Epithelial cell of proximal tubule (primary cell): ENCODE results near the gene TBKBP1. TPM values are rescaled to one million over a fixed set of nuclear protein-coding genes. Genes with fewer than 3 reads are reported as not detected.

ENCODE experiments used
- DNase-seq: peaks from one replicate; pipeline ENCODE4 v3.0.0-alpha.2; 2011; ENCODE audit warnings: low read depth
- H3K4me3 ChIP-seq: 2 replicates; pipeline ENCODE4 v1.5.1; 2011; ENCODE audit warnings: low read depth, mild to moderate bottlenecking, low read length
- CTCF ChIP-seq: conservative IDR thresholded peaks from 2 replicates; pipeline ENCODE4 v1.5.1; 2012; ENCODE audit warnings: low read depth, mild to moderate bottlenecking, low read length
- total RNA-seq: library from RNA; depleted of rRNA; stranded (reverse); fragments of >200 nt; gene quantifications from 2 replicates; pipeline ENCODE4 v1.2.3, GENCODE V29; 2015

The TBKBP1 gene
- total RNA-seq, 1 donor from 2014 or later = 4.2 TPM

- no peak for DNase-seq
- no peak overlapping the region for H3K4me3 ChIP-seq
- no peak for TF ChIP-seq CTCF
Observed at GRCh38 chr17:47687328-47687690, 6.7 kb upstream of the TBKBP1 start.

DNA sequence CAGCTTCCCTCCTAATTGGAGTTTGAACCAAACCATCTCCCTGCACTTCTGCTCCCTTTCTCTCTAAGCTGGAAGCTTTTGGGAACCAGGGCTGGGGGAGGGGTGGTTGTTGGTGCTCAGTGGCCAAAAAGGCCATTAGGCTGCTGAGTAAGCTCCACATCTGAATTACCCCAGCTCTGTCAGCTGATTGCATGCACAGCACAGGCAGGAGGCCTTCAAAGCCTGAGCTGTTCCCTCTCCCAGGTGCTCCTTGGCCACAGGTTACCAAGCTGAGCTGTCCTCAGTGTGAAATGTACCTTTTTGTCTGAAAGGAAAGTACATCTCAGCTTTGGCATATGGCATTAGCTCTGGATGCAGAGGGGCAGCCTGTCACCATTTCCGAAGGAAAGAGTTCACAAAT is 6.2 kb upstream of the TBKBP1 start:
- H3K4me3 ChIP-seq = no peak overlapping the region
- no peak for TF ChIP-seq CTCF
- no peak for DNase-seq

GRCh38 chr17:47690121-47690520 is 3.8 kb upstream of the TBKBP1 start:
- H3K4me3 ChIP-seq = no peak overlapping the region
- no peak for TF ChIP-seq CTCF
- DNase-seq = no peak

DNA sequence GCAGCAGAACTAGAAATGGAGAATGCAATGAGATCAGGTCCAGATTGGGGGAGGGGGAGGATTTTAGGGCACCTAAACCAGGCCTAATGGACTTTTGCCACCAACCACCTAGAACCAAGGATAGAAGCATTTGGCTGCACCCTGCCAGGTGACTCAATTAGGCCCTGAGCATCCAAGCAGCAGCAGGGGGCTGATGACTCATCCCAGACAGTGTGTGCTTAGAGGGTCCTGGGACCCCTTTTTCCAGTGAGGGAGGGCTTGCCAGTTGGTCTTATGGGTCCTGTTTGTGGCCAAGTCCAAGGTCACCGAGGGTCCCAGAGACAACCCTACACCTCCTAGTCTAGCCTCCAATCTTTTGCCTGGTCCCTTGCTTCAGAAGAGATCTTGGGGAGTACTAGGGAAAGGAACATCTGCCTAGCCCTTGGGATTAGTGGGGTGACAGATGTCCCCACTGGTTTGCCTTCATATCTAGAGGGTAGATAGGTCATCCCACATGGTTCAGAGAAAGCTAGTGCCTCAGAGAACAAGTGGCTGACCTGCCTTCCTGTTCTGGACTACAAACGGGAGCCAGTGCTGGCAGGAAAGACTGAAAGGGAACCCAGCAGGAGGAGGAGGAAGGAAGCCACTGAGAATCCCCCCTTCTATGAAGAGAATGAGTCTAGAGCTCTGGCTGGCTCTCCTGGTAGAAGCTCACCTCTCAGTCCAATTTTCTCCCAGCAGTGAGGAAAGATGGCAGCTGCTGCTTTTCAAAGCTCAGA is 1.6 kb upstream of the TBKBP1 start:
- DNase-seq = no peak
- TF ChIP-seq CTCF = no peak

DNA sequence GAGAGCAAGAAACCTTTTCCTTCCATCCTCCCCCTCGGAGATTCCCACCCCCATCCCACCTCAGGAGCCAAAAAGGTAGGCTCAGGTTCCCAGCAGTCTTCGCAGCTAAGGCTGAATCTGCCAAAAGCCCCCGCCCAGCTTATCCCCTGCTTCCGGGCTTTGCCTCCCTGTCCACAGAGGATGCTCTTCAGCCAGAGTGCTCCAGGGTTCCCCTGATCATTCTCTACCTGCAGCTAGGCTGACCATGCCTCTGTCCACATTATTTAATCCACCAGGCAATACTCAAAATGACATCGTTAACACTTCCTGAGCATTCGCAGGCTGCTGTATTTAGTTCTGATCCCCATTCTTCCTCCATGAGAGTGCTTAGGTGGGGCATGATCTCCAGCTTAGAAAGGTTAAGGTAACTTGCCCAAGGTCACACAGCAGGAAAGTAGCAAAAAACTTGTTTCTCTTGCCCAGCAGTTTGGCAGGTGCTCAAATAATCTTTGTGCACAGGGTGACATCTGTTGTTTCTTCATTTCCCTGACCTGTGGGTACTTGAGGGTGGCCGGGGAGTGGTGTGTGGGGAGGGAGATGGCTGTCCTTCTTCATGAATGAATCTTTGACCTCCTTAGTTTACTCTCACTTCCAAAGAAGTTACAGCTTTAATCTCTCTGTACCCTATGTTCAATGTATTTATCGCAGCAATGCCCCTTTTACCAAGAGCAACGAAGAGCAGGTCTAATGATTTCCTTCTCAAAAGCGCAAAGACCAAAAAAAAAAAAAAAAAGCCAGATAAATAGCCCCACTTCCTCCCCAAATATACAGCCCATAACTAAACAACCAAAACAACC is 848 bp upstream of the TBKBP1 start:
- H3K4me3 ChIP-seq = peak overlapping the region; percentile 79
- DNase-seq = no peak
- no peak for TF ChIP-seq CTCF

More for the DNA sequence above, 1.6 kb upstream of the TBKBP1 start:
- no peak overlapping the region for H3K4me3 ChIP-seq

GRCh38 chr17:47694581-47695428 is 844 bp downstream of the TBKBP1 start:
- no peak for TF ChIP-seq CTCF
- DNase-seq = no peak
- H3K4me3 ChIP-seq = peak overlapping the region; percentile 79
